Measurements from ENCODE around the gene TMEM209. TPM values are rescaled to one million over a fixed set of nuclear protein-coding genes. Genes with fewer than 3 reads are reported as not detected.
"Not testable (repeated sequence)": the region's sequence is repeated elsewhere in the genome, so short reads cannot be mapped to it uniquely, and the experiment has no call there.

TMEM209 gene
- total RNA-seq, 1 donor from 2014 or later = 36.1 TPM

DNA sequence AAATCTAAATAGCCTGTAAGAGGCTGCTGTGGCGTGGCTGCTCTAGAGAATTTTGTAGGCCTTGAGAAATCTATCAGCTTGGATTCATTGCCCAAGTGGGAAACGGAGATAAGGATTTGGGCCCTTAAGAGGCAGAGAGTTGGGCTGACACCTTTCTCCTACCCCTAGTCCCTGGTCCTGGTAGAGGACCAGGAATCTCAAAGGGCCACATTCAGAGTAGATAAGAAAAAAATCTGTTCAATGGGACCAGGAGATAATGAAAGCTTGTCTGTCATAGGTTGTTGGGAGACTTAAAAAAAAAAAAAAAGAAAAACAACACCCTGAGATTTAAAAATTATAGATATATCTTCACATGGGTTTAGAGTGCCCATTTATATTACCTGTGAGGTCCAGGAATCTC is 17.8 kb downstream of the TMEM209 start:
- Mint-ChIP-seq H3K27me3 (no peaks in the 10 kb centered on the region), H3K4me3 (no peak overlapping the region), H3K9me3 (no peaks in the 10 kb centered on the region), H3K27ac (no peak overlapping the region), H3K4me1 (ENCODE audit: unreplicated experiment) (peaks cover 7% of the 10 kb centered on the region), H3K36me3 (peaks cover 52% of the 10 kb centered on the region)
- no peak for DNase-seq (ENCODE audit: extremely low spot score, unreplicated experiment)
- TF ChIP-seq, protein P1, sequence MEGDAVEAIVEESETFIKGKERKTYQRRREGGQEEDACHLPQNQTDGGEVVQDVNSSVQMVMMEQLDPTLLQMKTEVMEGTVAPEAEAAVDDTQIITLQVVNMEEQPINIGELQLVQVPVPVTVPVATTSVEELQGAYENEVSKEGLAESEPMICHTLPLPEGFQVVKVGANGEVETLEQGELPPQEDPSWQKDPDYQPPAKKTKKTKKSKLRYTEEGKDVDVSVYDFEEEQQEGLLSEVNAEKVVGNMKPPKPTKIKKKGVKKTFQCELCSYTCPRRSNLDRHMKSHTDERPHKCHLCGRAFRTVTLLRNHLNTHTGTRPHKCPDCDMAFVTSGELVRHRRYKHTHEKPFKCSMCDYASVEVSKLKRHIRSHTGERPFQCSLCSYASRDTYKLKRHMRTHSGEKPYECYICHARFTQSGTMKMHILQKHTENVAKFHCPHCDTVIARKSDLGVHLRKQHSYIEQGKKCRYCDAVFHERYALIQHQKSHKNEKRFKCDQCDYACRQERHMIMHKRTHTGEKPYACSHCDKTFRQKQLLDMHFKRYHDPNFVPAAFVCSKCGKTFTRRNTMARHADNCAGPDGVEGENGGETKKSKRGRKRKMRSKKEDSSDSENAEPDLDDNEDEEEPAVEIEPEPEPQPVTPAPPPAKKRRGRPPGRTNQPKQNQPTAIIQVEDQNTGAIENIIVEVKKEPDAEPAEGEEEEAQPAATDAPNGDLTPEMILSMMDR (conservative IDR thresholded peaks at IDR 0.05) = no peak

DNA sequence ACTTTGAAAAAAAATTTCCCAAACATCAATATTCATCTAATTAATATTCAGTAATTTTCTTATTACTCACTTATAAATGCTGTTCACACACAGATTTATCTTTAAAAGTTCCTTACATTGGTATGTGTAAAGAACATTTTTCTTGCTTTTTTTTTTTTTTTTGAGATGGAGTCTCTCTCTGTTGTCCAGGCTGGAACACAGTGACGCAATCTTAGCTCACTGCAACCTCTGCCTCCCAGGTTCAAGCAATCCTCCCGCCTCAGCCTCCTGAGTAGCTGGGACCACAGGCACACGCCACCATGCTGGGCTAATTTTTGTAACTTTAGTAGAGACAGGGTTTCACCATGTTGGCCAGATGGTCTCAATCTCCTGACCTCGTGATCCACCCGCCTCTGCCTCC is 20.9 kb downstream of the TMEM209 start:
- H3K4me1 Mint-ChIP-seq (ENCODE audit: unreplicated experiment); H3K27me3 Mint-ChIP-seq; DNase-seq (ENCODE audit: extremely low spot score, unreplicated experiment); H3K4me3 Mint-ChIP-seq; H3K9me3 Mint-ChIP-seq; H3K27ac Mint-ChIP-seq: not testable (repeated sequence)
- peaks cover 47% of the 10 kb centered on the region for H3K36me3 Mint-ChIP-seq

DNA sequence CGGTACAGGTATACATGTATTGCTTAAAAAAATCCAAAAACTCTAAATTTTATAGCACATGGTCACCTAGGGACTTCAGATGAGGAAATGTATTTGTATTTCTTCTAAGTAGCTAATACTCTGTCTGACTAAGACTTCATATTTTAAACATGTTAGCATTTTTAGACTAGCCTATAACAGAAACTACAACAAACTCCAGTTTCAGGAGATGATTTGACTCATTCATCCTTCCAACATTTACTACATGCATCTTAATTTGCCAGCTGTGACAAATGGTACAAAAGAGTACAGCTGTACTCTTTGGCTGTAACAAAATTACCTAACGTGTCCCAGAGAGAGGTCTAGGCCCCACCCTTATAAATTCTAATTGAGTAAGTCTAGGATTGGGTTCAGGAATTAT is 22.2 kb downstream of the TMEM209 start:
- TF ChIP-seq, protein P1 (conservative IDR thresholded peaks at IDR 0.05) = no peak
- H3K4me3 Mint-ChIP-seq = no peak overlapping the region
- no peaks in the 10 kb centered on the region for H3K9me3 Mint-ChIP-seq
- H3K27me3 Mint-ChIP-seq = no peaks in the 10 kb centered on the region
- peaks cover 49% of the 10 kb centered on the region for H3K36me3 Mint-ChIP-seq
- peaks cover 4% of the 10 kb centered on the region for H3K4me1 Mint-ChIP-seq (ENCODE audit: unreplicated experiment)
- no peak overlapping the region for H3K27ac Mint-ChIP-seq
- no peak for DNase-seq (ENCODE audit: extremely low spot score, unreplicated experiment)

DNA sequence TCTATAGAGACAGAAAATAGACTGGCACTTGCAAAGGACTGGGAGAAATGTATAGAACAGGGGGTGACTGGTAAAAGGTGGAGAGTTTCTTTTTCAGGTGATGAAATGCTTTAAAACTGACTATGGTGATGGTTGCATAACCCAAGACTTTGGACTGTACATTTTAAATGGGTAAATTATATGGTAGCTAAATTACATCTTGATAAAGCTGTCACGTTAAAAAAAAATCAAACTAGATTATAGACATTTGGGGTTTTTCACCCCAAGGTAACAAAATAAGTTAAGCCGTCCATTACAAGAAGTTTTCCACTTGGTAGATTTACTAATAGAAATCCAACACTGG is 24.0 kb downstream of the TMEM209 start:
- no peak for DNase-seq (ENCODE audit: extremely low spot score, unreplicated experiment)
- Mint-ChIP-seq H3K27ac (no peak overlapping the region), H3K27me3 (no peaks in the 10 kb centered on the region), H3K4me1 (ENCODE audit: unreplicated experiment) (peaks cover 4% of the 10 kb centered on the region), H3K36me3 (peaks cover 42% of the 10 kb centered on the region), H3K4me3 (no peak overlapping the region), H3K9me3 (no peaks in the 10 kb centered on the region)
- TF ChIP-seq, protein P1 (conservative IDR thresholded peaks at IDR 0.05) = no peak

DNA sequence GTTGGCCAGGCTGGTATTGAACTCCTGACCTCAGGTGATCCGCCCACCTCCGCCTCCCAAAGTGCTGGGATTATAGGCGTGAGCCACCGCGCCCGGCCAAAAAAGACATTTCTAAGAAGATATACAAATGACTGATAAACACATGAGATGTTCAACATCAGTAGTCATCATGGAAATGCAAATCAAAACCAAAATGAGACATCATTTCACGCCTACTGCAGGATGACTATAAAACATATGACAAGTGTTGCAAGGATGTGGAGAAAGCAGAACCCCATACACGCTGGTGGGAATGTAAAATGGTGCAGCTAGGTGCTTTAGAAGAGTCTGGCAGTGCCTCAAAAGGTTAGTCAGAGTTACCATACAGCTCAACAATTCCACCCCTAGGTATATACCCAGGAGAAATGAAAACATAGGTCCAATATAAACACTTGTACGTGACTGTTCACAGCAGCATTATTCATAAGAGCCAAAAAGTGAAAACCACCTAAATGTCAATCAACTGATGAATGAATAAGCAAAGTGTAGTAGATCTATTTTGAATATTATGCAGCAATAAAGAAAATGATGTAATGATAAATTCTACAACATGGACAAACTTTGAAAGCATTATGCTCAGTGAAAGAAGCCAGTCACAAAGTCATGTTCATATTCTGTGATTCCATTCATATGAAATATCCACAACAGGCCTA is 24.5 kb downstream of the TMEM209 start:
- H3K27me3 Mint-ChIP-seq = no peaks in the 10 kb centered on the region

DNA sequence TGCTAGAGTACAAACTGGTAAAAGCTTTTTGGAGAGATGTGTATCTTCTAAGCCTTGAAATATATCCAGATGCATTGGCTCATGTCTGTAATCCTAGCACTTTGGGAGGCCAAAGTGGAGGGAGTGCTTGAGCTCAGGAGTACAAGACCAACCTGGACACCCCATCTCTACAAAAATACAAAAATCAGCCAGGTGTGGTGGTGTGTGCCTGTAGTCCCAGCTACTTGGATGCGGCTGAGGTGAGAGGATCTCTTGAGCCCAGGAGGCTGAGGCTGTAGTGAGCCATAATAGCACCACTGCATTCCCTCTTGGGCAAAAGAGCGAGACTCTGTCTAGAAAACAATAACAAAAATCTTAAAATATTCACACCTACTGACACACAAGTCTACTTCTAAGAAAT is 25.6 kb downstream of the TMEM209 start:
- no peaks in the 10 kb centered on the region for H3K9me3 Mint-ChIP-seq
- no peaks in the 10 kb centered on the region for H3K27me3 Mint-ChIP-seq
- H3K27ac Mint-ChIP-seq = no peak overlapping the region
- H3K36me3 Mint-ChIP-seq = peaks cover 42% of the 10 kb centered on the region
- peaks cover 1% of the 10 kb centered on the region for H3K4me1 Mint-ChIP-seq (ENCODE audit: unreplicated experiment)
- no peak overlapping the region for H3K4me3 Mint-ChIP-seq
- TF ChIP-seq, protein P1 (conservative IDR thresholded peaks at IDR 0.05) = no peak
- DNase-seq (ENCODE audit: extremely low spot score, unreplicated experiment) = no peak

More for the DNA sequence above, 24.5 kb downstream of the TMEM209 start:
- TF ChIP-seq, protein P1 (conservative IDR thresholded peaks at IDR 0.05) = no peak
- Mint-ChIP-seq H3K36me3 (peaks cover 42% of the 10 kb centered on the region), H3K9me3 (no peaks in the 10 kb centered on the region), H3K27ac (no peak overlapping the region), H3K4me1 (ENCODE audit: unreplicated experiment) (peaks cover 4% of the 10 kb centered on the region), H3K4me3 (no peak overlapping the region)
- DNase-seq (ENCODE audit: extremely low spot score, unreplicated experiment) = no peak

All from type B pancreatic cell (in vitro differentiated cells).